HEK293T (cell line): ENCODE results near the gene ZNF501.

Experiments used
- CTCF ChIA-PET: fragments of 350-600 bp; formaldehyde crosslinking; extraction: SDS; loops from one replicate; lab custom pipeline; 2021; ENCODE audit warnings: antibody characterized with exemption, inconsistent platforms; lab: Yijun Ruan, JAX
- POLR2A ChIA-PET: fragments of 350-600 bp; formaldehyde crosslinking; extraction: SDS; loops from one replicate; lab custom pipeline; 2020; ENCODE audit warnings: antibody characterized with exemption, inconsistent platforms; lab: Yijun Ruan, JAX
- DNase-seq: peaks from one replicate; pipeline ENCODE4 v3.0.0; 2012; ENCODE audit warnings: mixed read lengths; ENCODE audit errors: extremely low spot score
- ARNT ChIP-seq: fragments of 450-650 bp; IDR thresholded peaks from 2 replicates; pipeline ENCODE4 v1.6.1; 2017; ENCODE audit warnings: mild to moderate bottlenecking
- BHLHE40 ChIP-seq: fragments of 450-650 bp; IDR thresholded peaks from 2 replicates; pipeline ENCODE4 v1.6.1; 2016; ENCODE audit warnings: mild to moderate bottlenecking, moderate library complexity, borderline replicate concordance
- CTBP1 ChIP-seq: fragments of 450-650 bp; IDR thresholded peaks from 2 replicates; pipeline ENCODE4 v1.6.1; 2016; ENCODE audit warnings: borderline replicate concordance
- ELF4 ChIP-seq: fragments of 450-650 bp; IDR thresholded peaks from 2 replicates; pipeline ENCODE4 v1.6.1; 2017; ENCODE audit warnings: antibody characterized with exemption
- FOXK2 ChIP-seq: fragments of 450-650 bp; IDR thresholded peaks from 2 replicates; pipeline ENCODE4 v1.6.1; 2016; ENCODE audit warnings: mild to moderate bottlenecking
- HDGF ChIP-seq: fragments of 450-650 bp; IDR thresholded peaks from 2 replicates; pipeline ENCODE4 v1.6.1; 2017; ENCODE audit warnings: antibody characterized with exemption, borderline replicate concordance
- LEF1 ChIP-seq: fragments of 450-650 bp; IDR thresholded peaks from 2 replicates; pipeline ENCODE4 v1.6.1; 2017; ENCODE audit warnings: mild to moderate bottlenecking, borderline replicate concordance
- NFRKB ChIP-seq: fragments of 450-650 bp; IDR thresholded peaks from 2 replicates; pipeline ENCODE4 v1.6.1; 2016; ENCODE audit warnings: mild to moderate bottlenecking, moderate library complexity
- PKNOX1 ChIP-seq: fragments of 450-650 bp; IDR thresholded peaks from 2 replicates; pipeline ENCODE4 v1.6.1; 2016
- SP1 ChIP-seq: fragments of 450-650 bp; IDR thresholded peaks from 2 replicates; pipeline ENCODE4 v1.6.1; 2017
- TARDBP ChIP-seq: fragments of 450-650 bp; IDR thresholded peaks from 2 replicates; pipeline ENCODE4 v1.6.1; 2016
- ZNF384 ChIP-seq: fragments of 450-650 bp; IDR thresholded peaks from 2 replicates; pipeline ENCODE4 v1.6.1; 2016

ZNF501 gene

GRCh38 chr3:44782891-44783290, 53.5 kb downstream of the ZNF501 start:
- TF ChIP-seq HDGF, result no peak
- TF ChIP-seq SP1, result no peak
- no peak for TF ChIP-seq ZNF384
- TF ChIP-seq BHLHE40, result no peak
- no peak for TF ChIP-seq ELF4
- no peak for TF ChIP-seq PKNOX1
- no peak for TF ChIP-seq ARNT
- no peak for TF ChIP-seq FOXK2
- no peak for TF ChIP-seq LEF1
- TF ChIP-seq TARDBP, result no peak
- no peak for TF ChIP-seq CTBP1
- no peak for TF ChIP-seq NFRKB
- CTCF ChIA-PET, result no interaction called here
- DNase-seq, result no peak
- POLR2A ChIA-PET, result no interaction called here
